GM21619 (cell line): ENCODE measurements around the gene KRT81.
"Not testable (repeated sequence)": the region's sequence is repeated elsewhere in the genome, so short reads cannot be mapped to it uniquely, and the experiment has no call there.

Experiments
- ATAC-seq: cut with Tn5 transposase; IDR thresholded peaks from one replicate; pipeline ENCODE4 v1.9.1; 2021; ENCODE audit not compliant: unreplicated experiment

KRT81 gene

DNA sequence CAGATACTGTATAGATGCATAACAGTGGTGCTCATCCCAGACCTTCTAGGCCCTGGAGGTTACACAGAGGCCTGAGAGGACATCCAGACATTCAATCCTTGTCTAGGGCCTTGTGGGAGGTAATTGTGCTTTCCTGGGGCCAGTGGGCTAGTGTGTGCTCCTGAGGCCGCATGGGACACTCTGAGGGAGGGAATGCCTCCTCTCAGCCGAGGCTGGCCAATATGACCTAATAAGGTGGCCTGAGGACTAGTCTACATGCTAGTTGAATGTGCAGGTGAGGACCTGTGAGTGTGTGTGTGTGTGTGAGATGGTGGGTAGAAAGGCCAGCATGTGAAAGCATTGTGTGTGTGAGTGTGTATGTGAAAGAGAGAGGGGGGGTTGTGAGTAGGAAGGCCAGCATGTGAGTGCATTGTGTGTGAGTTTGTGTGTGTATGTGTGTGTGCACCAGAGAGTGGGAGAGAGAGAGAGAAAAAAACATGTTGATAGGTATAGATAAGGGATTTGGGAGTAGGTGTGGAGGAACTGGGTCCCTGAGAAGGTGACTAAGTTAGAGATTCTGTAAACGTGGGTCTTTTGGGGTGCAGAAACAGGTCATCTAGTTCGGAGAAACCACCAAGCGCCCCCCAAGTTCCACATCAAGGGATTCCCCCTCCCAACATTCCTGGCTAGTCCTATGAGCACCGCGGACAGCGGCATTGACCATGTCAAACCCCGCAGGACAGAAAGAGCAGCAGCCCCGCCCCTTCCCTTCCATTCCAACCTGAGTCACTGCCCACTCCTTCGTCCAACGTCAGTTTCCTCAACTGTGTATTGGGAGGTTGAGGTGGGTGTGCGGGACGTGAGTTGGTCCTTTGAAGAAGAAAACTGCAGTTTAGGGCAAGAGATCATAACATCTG lies 9.7 kb upstream of the KRT81 start:
- no peak for ATAC-seq

DNA sequence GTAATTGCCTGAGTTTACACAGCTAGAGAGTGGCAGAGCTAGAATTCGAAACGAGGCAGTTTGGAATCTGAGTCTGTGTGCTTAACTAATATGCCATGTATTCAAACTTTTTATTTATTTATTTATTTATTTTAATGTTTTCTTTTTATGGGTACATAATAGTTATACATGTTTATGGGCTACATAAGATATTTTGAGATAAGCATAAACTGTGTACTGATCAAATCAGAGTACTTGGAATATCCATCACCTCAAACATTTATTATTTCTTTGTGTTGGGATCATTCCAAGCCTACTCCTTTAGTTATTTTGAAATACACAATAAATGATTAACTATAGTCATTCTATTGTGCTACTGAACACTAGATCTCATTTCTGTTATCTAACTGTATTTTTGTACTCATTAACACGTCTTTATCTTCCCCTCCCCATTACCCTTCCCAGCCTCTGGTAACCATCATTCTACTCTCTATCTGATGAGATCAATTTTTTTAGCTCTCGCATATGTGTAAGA lies 7.4 kb upstream of the KRT81 start:
- no peak for ATAC-seq

DNA sequence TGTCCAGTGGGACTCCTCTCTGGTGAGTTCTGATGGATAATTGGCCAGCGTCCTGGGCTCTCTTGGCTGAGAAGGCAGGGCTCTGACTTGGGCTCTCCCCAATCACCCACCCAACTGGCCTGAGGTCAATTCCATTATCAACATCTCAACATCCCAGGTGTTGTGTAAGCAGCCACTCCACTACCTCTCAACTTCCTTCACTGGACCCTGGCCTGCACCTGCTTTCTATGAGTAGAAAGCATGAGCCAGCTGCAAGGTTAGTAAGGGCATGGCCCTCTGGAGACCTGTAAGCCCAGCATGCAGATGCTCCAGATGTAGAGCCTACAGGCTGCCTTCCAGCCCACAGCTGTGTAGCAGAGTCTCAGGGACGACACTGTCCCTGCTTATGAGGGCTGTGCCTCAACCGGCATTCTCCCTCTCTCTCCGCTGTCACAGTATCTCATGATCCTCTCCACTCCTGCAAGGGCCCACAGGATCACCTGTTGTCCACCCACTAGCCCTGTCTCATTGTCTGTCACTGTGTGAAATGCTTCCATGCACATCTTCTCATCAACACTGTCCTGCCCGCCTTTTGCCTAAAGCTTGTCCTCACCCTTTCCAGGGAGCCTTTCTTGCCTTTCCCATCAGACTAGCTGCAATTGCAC lies 5.4 kb upstream of the KRT81 start:
- no peak for ATAC-seq

DNA sequence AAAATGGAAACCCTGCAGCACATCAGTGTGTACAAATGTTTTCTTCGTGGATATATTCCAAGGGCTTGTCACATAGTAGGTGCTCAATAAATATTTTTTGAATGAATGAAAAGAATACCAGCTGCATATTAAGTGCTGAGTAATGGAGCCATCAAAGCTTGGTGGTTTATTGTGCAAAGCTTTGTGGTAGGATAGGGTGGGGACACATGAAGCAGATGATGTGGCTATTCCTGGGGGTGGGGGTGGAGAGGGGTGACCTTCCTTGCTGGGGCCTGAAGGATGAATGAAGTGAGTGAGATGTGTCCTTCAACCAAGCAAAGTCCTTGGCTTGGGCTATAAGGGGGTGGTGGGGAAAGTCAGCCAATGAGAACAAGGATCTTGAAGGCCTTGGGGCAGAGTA lies 4.3 kb upstream of the KRT81 start:
- no peak for ATAC-seq

GRCh38 chr12:52294803-52295202 lies 3.5 kb upstream of the KRT81 start:
- no peak for ATAC-seq

DNA sequence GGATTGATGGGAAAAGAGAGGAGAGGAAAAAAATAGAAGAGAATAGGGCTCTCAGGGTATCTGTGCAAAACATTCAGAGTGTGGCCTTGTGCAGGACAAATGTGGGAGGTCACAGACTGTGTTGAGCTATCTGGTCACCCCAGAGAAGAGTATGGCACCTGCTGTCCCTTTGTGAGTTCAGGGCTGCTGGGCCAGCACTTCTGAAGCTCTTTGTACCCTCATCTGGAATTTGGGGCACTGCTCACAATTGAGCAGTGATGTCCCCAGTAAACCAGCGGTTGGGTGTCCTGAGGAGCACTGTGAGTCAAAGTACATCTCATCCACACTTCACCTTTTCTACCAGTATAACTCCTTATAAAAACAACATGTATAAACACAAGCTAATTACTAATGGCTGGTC lies 2.6 kb upstream of the KRT81 start:
- no peak for ATAC-seq

DNA sequence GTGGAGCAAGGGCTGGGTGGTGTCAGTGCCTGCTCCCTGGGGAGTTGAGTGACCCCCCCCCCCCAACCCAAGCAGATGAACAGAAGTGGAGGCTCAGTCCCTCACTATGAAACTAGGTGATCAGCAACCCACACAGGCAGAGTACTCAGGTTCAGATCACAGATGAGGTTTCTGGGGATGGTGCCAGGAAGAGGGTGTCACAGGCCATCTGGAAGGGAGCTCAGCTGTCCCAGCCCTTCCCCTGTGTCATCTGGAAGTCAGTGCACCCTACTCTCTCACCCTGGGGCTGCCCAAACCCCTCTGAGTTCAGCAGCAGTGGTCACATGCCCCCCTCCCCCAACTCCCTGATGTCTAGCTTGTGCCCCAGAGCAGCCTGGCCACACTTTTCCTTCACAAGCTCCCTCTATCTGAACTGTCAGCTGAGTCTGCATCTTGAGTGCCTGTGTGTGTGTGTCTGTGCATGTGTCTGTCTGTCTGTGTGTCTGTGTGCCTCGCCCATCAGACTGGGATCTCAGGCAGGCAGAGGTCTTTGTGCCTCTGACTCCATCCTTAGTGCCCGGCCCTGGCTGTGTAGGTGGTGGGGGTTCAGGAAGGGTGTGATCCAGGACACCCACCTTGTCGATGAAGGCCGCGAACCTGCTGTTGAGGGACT lies 725 bp downstream of the KRT81 start:
- ATAC-seq: not testable (repeated sequence)

- peak; percentile 74 for ATAC-seq
Observed at GRCh38 chr12:52287816-52288805, 3.2 kb downstream of the KRT81 start.

- ATAC-seq: not testable (repeated sequence)
Observed at GRCh38 chr12:52286857-52287785, 4.2 kb downstream of the KRT81 start.

- no peak for ATAC-seq
Observed at GRCh38 chr12:52285851-52286530, 5.3 kb downstream of the KRT81 start.

- no peak for ATAC-seq
Observed at GRCh38 chr12:52285172-52285745, 6.1 kb downstream of the KRT81 start.

GRCh38 chr12:52284562-52285171 lies 6.7 kb downstream of the KRT81 start:
- no peak for ATAC-seq

- no peak for ATAC-seq
Observed at GRCh38 chr12:52280796-52281560, 10.4 kb downstream of the KRT81 start.

DNA sequence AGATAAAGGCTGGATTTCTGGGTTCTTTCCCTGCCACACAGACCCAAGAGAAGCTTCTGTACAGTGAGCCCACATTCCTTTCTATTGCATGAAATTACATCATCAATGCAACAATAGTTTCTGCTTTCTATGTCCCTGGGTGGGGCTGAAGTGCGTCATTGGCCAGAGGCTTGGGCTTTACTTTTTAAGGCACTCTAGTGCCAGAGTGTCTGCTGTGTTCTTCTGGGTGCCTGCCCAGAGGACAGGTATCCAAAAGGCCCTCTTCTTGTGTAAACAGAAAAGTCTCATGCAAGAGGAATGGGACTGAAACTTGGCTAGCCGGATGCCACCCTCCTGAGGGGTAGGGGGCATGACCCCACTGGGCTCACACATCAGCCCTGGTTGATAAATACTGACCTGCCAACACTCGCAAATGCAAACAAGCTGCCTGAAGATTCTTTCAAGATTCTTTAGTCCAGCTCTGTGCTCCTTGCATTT lies 11.0 kb downstream of the KRT81 start:
- no peak for ATAC-seq

- no peak for ATAC-seq
Observed at GRCh38 chr12:52279422-52280318, 11.7 kb downstream of the KRT81 start.
